A549 (cell line): ENCODE measurements around the gene THUMPD3. TPM values are rescaled to one million over a fixed set of nuclear protein-coding genes. Genes with fewer than 3 reads are reported as not detected.

ENCODE experiments used
- ATAC-seq, 2 experiments: fragments of 200-7000 bp in 1 of 2; fragments of >200 bp in 1 of 2; cut with Nextera tagmentation in 1 of 2; cut with Tn5 transposase in 1 of 2; 3 replicates each; pipeline versions ENCODE4 v1.8.0 to v1.9.1; 2018 to 2020; ENCODE audit warnings: mild to moderate bottlenecking in 1 of 2, moderate library complexity in 1 of 2
- CTCF ChIA-PET: fragments of 300-600 bp; sonication (Branson Sonifier 250); formaldehyde crosslinking; extraction: SDS; loops from one replicate; lab custom pipeline; 2021; ENCODE audit warnings: antibody characterized with exemption, inconsistent platforms; lab: Yijun Ruan, JAX
- POLR2A ChIA-PET: fragments of 350-600 bp; formaldehyde crosslinking; extraction: SDS; loops from one replicate; lab custom pipeline; 2021; ENCODE audit warnings: antibody characterized with exemption, inconsistent platforms; lab: Yijun Ruan, JAX
- DNase-seq, 2 experiments: peaks; one replicate each; pipeline versions ENCODE4 v3.0.0 to v3.0.0-alpha.2; 2011 to 2016; ENCODE audit warnings: low read depth in 1 of 2, low spot score in 1 of 2
- FAIRE-seq: peaks from 2 replicates; lab custom pipeline; 2011; peaks lifted over from hg19 to GRCh38; lab: Jason Lieb, UNC
- H3K27ac ChIP-seq, 2 experiments: fragments of >200 bp; sonication (Bioruptor Twin); formaldehyde crosslinking; 3 replicates each; pipeline ENCODE4 v1.5.1; 2016 to 2017
- H3K4me1 ChIP-seq: fragments of >200 bp; sonication (Bioruptor Twin); formaldehyde crosslinking; 3 replicates; pipeline ENCODE4 v1.6.1; 2016
- H3K4me2 ChIP-seq: fragments of >200 bp; sonication (Bioruptor Twin); formaldehyde crosslinking; 3 replicates; pipeline ENCODE4 v1.6.1; 2016
- H3K4me3 ChIP-seq: fragments of >200 bp; sonication (Bioruptor Twin); formaldehyde crosslinking; 3 replicates; pipeline ENCODE4 v1.5.1; 2016
- H3K9me3 ChIP-seq: fragments of >200 bp; sonication (Bioruptor Twin); formaldehyde crosslinking; 3 replicates; pipeline ENCODE4 v1.6.1; 2016
- BCL3 ChIP-seq: fragments of >200 bp; sonication (Bioruptor Twin); formaldehyde crosslinking; IDR thresholded peaks from 3 replicates; pipeline ENCODE4 v1.6.1; 2016
- CBX8 ChIP-seq: fragments of 200-600 bp; sonication (generic); IDR thresholded peaks from 2 replicates; pipeline ENCODE4 v1.6.1; 2016
- ESRRA ChIP-seq: fragments of 150-350 bp; IDR thresholded peaks from 2 replicates; pipeline ENCODE4 v1.6.1; 2014; ENCODE audit warnings: mild to moderate bottlenecking, low read length, borderline replicate concordance
- FOXS1 ChIP-seq: fragments of 250-450 bp; sonication (Bioruptor Pico); IDR thresholded peaks from 2 replicates; pipeline ENCODE4 v1.5.0; 2020; ENCODE audit warnings: mild to moderate bottlenecking, moderate library complexity
- HDAC2 ChIP-seq: fragments of 200-600 bp; sonication (generic); IDR thresholded peaks from 2 replicates; pipeline ENCODE4 v1.6.1; 2016
- HOXA7 ChIP-seq: fragments of 250-450 bp; sonication (Bioruptor Pico); IDR thresholded peaks from 2 replicates; pipeline ENCODE4 v1.5.0; 2020; ENCODE audit warnings: mild to moderate bottlenecking, moderate library complexity
- HOXB5 ChIP-seq: fragments of 250-450 bp; sonication (Bioruptor Pico); IDR thresholded peaks from 2 replicates; pipeline ENCODE4 v1.5.0; 2020; ENCODE audit warnings: mild to moderate bottlenecking, moderate library complexity
- JUNB ChIP-seq: fragments of >200 bp; sonication (Bioruptor Twin); formaldehyde crosslinking; IDR thresholded peaks from 2 replicates; pipeline ENCODE4 v1.6.1; 2016
- MAX ChIP-seq: IDR thresholded peaks from 2 replicates; pipeline ENCODE4 v1.6.1; 2012
- NFE2L2 ChIP-seq: fragments of 150-350 bp; conservative IDR thresholded peaks from 2 replicates; pipeline ENCODE4 v1.6.1; 2014; ENCODE audit warnings: low read length
- POLR2AphosphoS2 ChIP-seq: conservative IDR thresholded peaks from 2 replicates; pipeline ENCODE4 v1.6.1; 2012; ENCODE audit warnings: low read length, improper control_type of control experiment, inconsistent platforms
- REST ChIP-seq: fragments of 200-600 bp; sonication (generic); IDR thresholded peaks from 2 replicates; pipeline ENCODE4 v1.6.1; 2016; ENCODE audit warnings: antibody characterized with exemption, mild to moderate bottlenecking, moderate library complexity
- RFX5 ChIP-seq: fragments of 450-650 bp; IDR thresholded peaks from 2 replicates; pipeline ENCODE4 v1.7.1; 2014; ENCODE audit warnings: antibody characterized with exemption, mild to moderate bottlenecking, moderate library complexity
- RNF2 ChIP-seq: fragments of 200-600 bp; sonication (generic); IDR thresholded peaks from 2 replicates; pipeline ENCODE4 v1.6.1; 2016; ENCODE audit warnings: low read depth, mild to moderate bottlenecking, antibody characterized with exemption, moderate library complexity, borderline replicate concordance
- SMC3 ChIP-seq: fragments of >200 bp; sonication (Bioruptor Twin); formaldehyde crosslinking; IDR thresholded peaks from 3 replicates; pipeline ENCODE4 v1.6.1; 2018; ENCODE audit warnings: inconsistent platforms
- TFCP2L1 ChIP-seq: fragments of 250-450 bp; sonication (Bioruptor Pico); IDR thresholded peaks from 2 replicates; pipeline ENCODE4 v1.5.0; 2021; ENCODE audit warnings: mild to moderate bottlenecking
- ZC3H11A ChIP-seq: fragments of 450-650 bp; IDR thresholded peaks from 2 replicates; pipeline ENCODE4 v1.6.1; 2014; ENCODE audit warnings: antibody characterized with exemption, mild to moderate bottlenecking
- WGBS: methylation state at CpG from one replicate; pipeline ENCODE4 v1.1.6; 2017; ENCODE audit errors: missing lambda C conversion rate; 5-methylcytosine and 5-hydroxymethylcytosine counted together
- polyA plus RNA-seq, 4 experiments: library from polyadenylated mRNA; depleted of rRNA in 3 of 4; stranded (reverse); fragments of >200 nt; fragmentation: RNase III in 1 of 4; extraction: RNeasy Plus Mini Kit Qiagen cat#74134 plus additional on column Dnase treatment in 1 of 4; gene quantifications; 2 replicates in 3 of 4; 3 replicates in 1 of 4; pipeline ENCODE4 v1.2.3, GENCODE V29; 2011 to 2017
- TF ChIP-seq, protein P1 (sequence below): fragments of >200 bp; sonication (Bioruptor Twin); formaldehyde crosslinking; IDR thresholded peaks from 2 replicates; pipeline ENCODE4 v1.6.1; 2016

Gene THUMPD3
- polyA plus RNA-seq, 2 of the 4 experiments (the other 2 are of a cell fraction) = 53.9 to 86.0 TPM

- FAIRE-seq (no peak), DNase-seq (no peak)
- no peak for TF ChIP-seq SMC3
- TF ChIP-seq, all 56 proteins: peak for 0
- WGBS = 95% methylated on average over 15 of the region's 15 CpGs
- CTCF ChIA-PET = interaction anchor here (2.3 kb wide), 1 partner anchor 81 kb away, joined by 9 read pairs; no protein-coding TSS in a partner anchor
- POLR2A ChIA-PET = no interaction called here
- Histone ChIP-seq H3K27ac (no peak overlapping the region), H3K4me2 (no peak overlapping the region), H3K9me3 (no peaks in the 10 kb centered on the region), H3K4me1 (peaks cover 35% of the 10 kb centered on the region), H3K4me3 (no peak overlapping the region)
- no peak for ATAC-seq
Observed at GRCh38 chr3:9433627-9434521, 71.0 kb downstream of the THUMPD3 start.

DNA sequence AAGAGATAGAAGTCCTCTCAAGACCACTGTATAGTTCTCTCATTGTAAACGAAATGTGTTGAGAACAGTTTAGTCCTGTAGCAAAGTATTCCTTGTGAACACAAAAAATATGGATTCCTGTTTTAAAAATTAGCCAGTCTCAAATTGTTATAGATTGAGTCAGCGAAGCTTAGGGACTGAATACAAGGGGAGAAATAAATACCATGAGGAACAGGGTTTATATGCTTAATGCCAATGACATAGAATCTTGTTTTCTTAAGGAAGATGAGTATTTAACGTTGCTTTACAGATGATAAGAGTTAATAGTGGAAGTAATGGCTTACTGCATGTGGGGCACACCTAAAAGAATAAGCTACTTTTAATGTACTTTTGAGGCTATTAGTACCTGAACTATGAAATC is 72.5 kb downstream of the THUMPD3 start:
- peaks cover 27% of the 10 kb centered on the region for H3K4me1 ChIP-seq
- H3K4me2 ChIP-seq = no peak overlapping the region
- no peak for DNase-seq
- ATAC-seq = no peak
- no peak overlapping the region for H3K27ac ChIP-seq
- TF ChIP-seq NFE2L2 (no peak), CBX8 (no peak), HDAC2 (no peak), RNF2 (no peak), RFX5 (no peak), JUNB (no peak), HOXB5 (CRISPR knock-in tag) (no peak), HOXA7 (CRISPR knock-in tag) (no peak), REST (no peak), POLR2AphosphoS2 (no peak), MAX (no peak), ESRRA (no peak), FOXS1 (CRISPR knock-in tag) (no peak), ZC3H11A (no peak), TFCP2L1 (CRISPR knock-in tag) (no peak), BCL3 (no peak)
- TF ChIP-seq, protein P1, sequence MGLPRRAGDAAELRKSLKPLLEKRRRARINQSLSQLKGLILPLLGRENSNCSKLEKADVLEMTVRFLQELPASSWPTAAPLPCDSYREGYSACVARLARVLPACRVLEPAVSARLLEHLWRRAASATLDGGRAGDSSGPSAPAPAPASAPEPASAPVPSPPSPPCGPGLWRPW = no peak
- TF ChIP-seq, all 56 proteins: peak for 0
- 61% methylated on average over 3 of the region's 3 CpGs for WGBS
- FAIRE-seq = no peak
- POLR2A ChIA-PET = interaction anchor here (1.0 kb wide), 1 partner anchor 39 kb away, joined by 4 read pairs; no protein-coding TSS in a partner anchor
- H3K4me3 ChIP-seq = no peak overlapping the region
- H3K9me3 ChIP-seq = no peaks in the 10 kb centered on the region
- CTCF ChIA-PET = interaction anchor here (1.2 to 2.3 kb wide), 3 partner anchors 10 to 82 kb away, joined by 5 to 10 read pairs (median 9); no protein-coding TSS in a partner anchor

Other genes with a start within 250 kb of the THUMPD3 start
- gene SRGAP3, start 113.4 kb upstream of the THUMPD3 start, polyA plus RNA-seq (2011; rRNA removed) = 1.9 and 2.5 TPM in 2 replicates
- 1.2 to 1.6 TPM (median 1.4 TPM) in 3 replicates for gene SRGAP3, start 113.4 kb upstream of the THUMPD3 start, polyA plus RNA-seq (2017; fragmentation: RNase III; extraction: RNeasy Plus Mini Kit Qiagen cat#74134 plus additional on column Dnase treatment)
- gene SETD5, start 34.6 kb downstream of the THUMPD3 start, polyA plus RNA-seq (2011; rRNA removed) = 92.3 and 116 TPM in 2 replicates
- gene SETD5, start 34.6 kb downstream of the THUMPD3 start, polyA plus RNA-seq (2017; fragmentation: RNase III; extraction: RNeasy Plus Mini Kit Qiagen cat#74134 plus additional on column Dnase treatment) = 41.7 to 46.1 TPM (median 44.2 TPM) in 3 replicates
- 0.08 and 0.21 TPM in 2 replicates for gene LHFPL4, start 190.8 kb downstream of the THUMPD3 start, polyA plus RNA-seq (2011; rRNA removed)
- 0.14 to 0.39 TPM (median 0.18 TPM) in 3 replicates for gene LHFPL4, start 190.8 kb downstream of the THUMPD3 start, polyA plus RNA-seq (2017; fragmentation: RNase III; extraction: RNeasy Plus Mini Kit Qiagen cat#74134 plus additional on column Dnase treatment)